A172 (cell line): Measurements from ENCODE around the gene SH3TC1. TPM values are rescaled to one million over a fixed set of nuclear protein-coding genes. Genes with fewer than 3 reads are reported as not detected.
A peak's percentile ranks its signal among the peaks of the same experiment; 100 is the strongest.

ENCODE experiments used
- DNase-seq: peaks from one replicate; pipeline ENCODE4 v3.0.0-alpha.2; 2015; ENCODE audit warnings: low spot score
- total RNA-seq: library from RNA; depleted of rRNA; stranded (reverse); fragments of >200 nt; shearing (Covaris generic); gene quantifications from 2 replicates; pipeline ENCODE4 v1.2.3, GENCODE V29; 2014

Gene SH3TC1
- total RNA-seq, 1 experiment from 2014 or later: 10.0 TPM

DNA sequence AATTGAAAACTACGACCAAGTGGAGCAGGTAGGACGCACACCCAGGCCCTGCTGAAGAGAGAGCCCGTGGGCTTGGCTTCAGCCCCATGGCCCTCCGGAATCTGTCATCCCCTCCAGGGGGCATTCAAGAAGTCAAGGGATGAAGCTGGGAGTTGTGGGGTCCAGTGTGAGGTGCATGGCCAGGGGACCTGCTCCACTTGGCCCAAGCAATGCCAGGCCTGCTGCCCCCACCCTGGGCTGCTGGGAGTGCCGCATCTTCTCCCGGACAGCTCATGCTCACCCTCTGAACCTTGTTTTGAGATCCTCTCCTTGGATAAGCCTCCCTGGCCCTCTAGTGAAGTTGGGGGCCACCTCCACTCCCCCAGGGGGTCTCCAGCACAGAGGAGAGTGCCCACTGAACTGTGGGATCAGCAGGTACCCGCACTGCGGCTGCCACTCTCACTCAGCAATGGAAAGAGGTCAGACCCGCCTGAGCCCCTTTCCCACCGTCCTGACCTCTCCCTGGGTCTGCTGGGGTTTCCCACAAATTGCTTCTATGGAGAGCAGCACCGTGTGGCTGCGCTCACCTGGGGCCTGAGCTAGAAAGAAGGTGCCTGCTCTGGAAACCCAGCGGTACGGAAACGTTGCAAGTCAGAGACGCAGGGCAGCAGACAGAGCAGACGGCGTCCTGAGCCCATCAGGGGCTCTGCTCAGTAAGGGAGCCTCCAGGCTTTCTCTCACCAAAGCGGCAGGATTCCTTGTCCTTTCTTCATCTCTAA, 35.5 kb upstream of the SH3TC1 start:
- no peak for DNase-seq

DNA sequence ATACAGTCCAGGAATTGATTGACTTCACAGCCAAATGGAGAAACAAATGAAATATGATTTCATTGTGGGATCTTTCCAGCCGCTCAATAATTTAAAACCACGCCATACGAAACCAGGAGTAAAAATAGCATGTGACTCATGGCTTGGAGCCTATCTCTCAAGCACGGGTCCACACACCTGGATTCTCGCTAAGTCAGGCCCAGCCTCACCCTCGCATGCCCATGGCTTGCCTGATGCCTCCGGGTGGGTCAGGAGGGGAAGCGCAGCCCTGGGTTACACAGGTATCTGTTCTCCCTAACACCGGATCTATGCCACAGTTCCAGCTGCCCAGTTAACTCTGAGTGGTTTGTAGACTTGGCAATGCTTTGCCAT, 34.9 kb upstream of the SH3TC1 start:
- DNase-seq: no peak

- no peak for DNase-seq
These were observed 34.4 kb upstream of the SH3TC1 start for GRCh38 chr4:8164687-8165086.

DNA sequence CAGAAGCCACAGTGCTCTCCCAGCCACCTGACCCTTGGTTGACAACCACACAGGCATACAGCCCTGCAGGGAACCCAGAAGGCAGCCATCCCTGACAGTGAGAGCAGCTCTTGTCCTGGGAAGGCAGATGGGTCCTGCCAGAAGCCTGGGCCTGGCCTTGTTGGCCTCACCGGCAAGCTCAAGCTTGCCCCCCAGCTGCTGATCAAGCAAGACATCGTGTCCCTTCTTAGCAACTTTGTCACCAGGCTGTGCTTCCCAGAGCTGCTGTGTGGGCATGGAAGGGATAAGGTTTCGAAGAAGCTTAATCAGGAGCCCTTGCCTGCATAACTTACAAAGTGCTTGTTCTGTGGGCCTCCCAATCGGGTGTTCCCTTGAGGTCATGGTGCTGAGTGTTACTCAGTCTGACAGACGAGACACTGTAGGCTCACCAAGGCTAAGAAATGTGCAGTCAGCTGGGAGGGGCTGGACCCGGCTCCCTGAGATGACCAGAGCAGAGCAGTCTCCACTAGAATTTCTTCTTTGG, 33.7 kb upstream of the SH3TC1 start:
- no peak for DNase-seq

GRCh38 chr4:8167291-8167690, 31.8 kb upstream of the SH3TC1 start:
- DNase-seq: no peak

GRCh38 chr4:8167815-8168214, 31.3 kb upstream of the SH3TC1 start:
- no peak for DNase-seq

DNA sequence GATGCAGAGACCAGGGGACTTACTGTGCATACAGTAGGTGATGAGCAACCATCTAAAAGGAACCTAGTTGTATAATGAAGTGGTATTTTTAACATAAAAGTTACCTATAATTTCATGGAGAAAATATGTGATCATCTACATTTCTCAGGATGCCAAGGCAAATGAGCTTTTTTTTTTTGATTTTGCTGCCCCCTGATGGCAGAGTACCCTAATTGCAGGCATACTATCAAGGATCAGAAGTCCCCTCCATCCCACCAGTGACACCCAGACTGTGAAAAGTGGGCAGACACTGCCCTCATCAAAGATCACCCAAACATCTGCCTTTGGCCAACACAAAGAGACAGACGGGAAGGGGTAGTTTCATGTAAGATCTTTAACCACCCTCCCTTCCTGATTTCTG, 30.9 kb upstream of the SH3TC1 start:
- DNase-seq: no peak

DNA sequence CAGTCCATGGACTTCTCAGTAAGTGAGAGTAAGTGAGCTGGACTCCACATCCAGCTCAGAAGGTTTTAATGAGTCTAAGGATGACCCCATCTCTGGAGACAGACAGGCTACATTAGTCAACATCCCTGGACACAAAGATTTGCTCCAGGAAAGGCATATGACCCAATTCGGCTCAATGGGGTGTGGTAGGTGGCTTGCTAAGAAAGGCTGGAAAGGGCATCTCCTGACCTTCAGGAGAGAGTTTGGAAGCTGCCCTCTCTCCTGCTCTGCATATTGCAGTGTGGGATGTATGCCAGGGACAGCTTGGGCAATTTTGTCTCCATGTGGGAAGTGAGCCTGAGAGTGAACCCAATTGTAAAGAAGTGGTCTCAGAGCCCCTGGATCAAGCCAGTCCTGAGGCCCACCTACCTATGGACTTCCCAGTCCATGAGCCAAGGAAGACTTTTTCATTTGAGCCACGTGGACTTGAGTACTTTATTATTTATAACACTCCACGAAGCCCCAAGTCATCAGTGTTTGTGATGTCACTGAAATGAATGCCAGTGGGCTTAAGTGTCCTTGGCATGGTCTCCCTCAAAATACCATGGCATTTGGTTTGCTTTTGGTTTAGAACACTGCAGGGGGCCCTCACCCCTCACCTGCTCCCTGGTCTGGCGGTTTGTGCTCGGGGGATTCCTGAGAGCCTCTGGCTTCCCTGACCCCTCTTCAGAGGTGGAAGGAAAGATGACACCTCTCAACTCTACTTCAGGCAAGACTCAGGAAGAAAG, 30.1 kb upstream of the SH3TC1 start:
- DNase-seq: no peak

DNA sequence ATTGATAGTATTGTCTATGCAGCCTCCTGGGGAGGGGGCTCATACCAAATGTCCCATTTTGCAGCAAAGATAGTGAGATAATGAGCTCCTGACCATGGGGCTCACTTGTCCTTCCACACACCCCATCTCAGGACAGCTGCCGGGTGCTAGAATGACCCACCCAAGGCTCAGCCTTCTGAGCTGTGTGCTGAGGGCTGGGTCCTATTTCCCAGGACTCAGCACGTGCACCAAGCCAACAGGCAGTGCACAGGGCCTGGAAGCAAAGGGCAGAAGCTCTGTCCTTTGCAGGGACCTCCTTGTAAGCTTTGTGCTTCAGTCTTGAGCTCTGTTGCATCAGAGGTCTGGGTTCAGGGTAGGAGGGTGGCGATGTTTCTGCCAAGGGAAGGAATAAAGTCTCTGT, 29.3 kb upstream of the SH3TC1 start:
- DNase-seq: no peak

- no peak for DNase-seq
These were observed 28.7 kb upstream of the SH3TC1 start for GRCh38 chr4:8170341-8170740.

DNA sequence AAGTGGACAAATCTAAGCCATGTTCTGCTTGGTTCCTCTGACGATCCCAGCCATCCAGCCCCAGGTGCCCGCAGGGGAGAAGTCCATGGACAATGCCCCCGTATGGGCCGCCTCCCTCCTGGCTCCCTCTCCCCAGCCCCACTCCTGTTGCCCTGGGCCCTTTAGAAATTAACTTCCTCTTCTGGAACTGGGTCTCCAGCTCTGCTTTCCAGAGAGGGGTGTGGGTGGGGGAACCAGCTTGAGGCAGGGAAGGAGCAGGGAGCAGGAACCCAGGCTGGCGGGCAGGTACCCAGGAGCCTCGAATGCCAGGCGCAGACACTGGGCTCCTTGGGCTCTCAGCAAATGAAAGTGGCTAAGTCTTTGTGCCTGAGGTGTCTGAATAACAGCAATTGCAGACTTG, 27.8 kb upstream of the SH3TC1 start:
- DNase-seq: no peak

- no peak for DNase-seq
These were observed 26.8 kb upstream of the SH3TC1 start for GRCh38 chr4:8171984-8172924.

DNA sequence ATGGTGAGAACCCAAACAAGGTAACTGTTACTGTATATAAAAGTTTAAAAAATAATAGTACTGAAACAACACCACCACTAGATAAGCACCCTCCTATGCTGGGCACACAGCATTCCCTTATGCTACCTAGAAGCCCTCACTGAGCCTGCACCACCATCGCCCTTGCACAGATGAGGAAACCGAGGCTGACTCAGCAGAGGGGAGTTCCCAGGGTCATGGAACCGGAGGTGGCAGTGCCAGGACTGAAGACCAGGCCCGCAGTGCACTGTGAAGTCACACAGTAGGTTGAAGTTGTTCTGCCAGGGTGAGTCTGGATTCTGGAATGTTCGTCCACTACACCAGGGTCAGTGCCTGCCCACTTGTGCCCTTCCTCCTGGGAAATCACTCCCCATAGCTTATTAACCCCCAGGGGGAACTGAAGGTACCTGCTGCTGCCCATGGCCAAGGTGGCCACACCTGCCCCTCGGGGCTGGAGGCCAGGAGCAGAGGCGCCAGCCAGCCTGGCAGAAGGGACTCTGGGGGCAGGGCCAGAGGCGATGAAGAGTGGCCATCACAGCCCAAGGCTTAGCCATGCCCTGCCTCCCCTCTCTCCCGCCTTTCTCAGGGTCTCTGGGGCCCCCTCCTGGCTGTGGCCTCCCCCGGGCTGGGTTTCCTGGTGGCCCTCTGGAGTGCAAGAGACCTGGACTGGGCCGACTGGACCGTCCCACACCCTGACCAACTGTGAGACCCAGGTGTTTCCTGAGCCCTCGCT, 25.4 kb upstream of the SH3TC1 start:
- DNase-seq: no peak

DNA sequence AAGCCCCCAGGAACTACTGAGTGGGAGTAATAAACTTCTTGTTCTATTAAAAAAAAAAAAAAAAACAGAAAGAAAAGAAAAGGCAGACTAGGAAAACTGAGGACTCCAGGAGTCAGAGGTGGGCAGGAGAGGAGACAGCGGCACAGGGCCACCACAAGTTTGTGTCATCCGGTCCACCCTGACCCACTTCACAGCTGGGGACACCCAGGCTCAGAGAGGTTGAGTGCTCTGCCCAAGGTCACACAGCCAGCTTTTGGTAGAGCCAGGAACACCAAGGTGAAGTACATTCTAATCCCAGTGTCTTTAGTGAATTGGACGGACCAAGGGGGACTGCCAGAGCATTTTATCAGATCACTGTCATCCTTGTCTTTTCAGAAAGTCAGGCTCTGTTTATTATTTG, 24.1 kb upstream of the SH3TC1 start:
- no peak for DNase-seq

DNA sequence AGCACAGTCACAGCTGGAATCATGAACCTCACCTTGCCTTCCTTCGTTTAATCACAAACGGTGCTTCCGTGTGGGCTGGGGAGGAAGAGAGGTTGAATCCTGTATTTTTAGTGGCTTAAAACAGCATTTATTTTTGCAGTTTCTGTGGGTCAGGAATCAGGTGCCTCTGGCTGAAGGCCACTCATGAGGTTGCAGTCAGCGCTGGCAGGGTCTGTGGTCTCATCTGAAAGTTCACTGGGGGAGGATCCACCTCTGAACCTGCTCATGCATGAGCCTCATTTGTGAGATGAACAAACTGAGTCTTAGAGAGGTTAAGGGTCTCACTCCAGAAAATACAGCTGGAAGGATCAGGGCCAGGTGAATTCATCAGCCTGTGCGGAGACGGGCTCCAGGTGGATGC, 23.4 kb upstream of the SH3TC1 start:
- DNase-seq: no peak

DNA sequence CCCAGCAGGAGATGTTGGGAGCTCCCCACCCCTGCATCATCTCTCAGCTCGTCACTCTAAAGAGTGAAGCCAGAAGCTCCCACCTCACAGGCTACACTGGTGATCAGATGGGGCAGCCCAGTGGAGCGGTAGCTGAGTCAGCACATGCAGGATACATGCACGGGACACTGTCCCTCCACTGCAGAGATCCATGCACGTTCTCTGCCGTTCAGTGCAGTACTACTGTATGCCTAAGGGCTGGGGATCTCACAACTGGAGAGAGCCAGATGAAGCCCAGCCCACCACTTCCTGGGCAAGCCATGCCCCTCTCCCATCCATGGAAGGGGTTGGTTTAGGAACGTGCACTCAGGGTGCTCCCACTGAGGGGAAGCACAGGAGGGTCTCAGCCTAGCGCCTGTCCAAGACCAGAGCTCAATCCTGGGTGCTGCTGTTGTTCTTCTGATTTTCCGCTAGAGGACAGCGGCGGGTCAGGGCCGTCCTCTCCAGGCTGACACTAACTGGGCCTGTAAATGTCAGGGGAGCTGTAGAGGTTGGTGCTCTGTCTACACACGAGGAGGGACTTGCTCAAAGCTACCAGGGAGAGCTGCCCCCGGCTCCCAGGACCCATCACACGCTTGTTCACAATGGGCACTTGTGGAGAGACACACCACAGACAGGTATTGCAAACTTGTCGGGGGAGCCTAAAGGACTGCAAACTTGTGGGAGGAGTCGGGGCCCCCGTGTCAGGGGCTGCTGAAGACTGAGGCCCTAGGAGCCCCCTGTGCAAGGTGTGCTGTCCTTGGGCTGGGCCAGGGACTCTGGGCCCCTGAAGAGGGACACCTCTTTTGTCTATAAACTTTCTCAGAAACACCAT, 22.3 kb upstream of the SH3TC1 start:
- DNase-seq: peak; percentile 43

- DNase-seq: no peak
These were observed 21.5 kb upstream of the SH3TC1 start for GRCh38 chr4:8177552-8177951.

DNA sequence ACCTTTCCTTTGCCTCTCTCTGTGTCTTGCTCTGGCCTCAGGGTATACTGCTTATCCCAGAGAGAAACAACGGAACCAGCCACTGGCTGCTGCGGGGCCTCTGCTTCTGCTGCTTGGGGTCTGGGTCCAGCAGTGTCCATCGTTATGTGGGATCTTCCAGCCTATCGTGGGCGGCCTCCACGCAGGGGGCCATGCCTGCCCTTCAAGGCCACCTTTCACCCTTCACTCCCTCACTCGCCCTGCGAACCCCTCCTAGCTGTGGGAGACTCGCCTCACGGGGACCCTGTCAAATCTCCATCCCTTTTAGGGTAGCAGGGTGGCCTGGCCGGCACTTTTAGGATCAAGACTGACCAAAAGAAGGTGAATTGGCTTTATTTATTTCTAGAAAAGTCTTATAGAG, 21.1 kb upstream of the SH3TC1 start:
- DNase-seq: no peak

DNA sequence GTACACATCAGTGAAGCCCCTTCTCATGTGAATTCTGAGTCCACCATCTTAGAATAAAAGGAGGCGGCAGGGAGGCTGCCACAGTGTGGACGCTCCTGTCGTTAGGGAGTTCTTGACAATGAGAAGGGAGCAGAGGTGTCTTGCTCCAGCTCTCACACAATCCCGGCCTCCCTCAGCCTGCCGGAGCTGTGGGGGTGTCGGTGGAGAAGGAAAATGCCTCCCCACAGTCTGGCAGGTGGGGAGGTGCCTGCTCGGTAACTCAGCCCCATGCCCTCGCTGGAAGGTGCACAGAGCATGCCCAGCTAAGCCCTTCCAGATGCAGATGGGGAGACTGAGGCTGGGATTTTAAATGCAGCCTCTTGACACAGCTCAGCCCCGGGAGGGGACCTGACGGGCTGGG, 20.0 kb upstream of the SH3TC1 start:
- no peak for DNase-seq

- no peak for DNase-seq
These were observed 19.3 kb upstream of the SH3TC1 start for GRCh38 chr4:8179771-8180170.
